Astrocyte (in vitro differentiated cells and primary cell): ENCODE data around the gene KRT80.

Source experiments
- EZH2 ChIP-seq: IDR thresholded peaks from 2 replicates; pipeline ENCODE4 v1.6.1; 2012; ENCODE audit warnings: mild to moderate bottlenecking, low read length, inconsistent platforms; ENCODE audit not compliant: insufficient read depth
- TF ChIP-seq, protein P1 (sequence below): IDR thresholded peaks from 2 replicates; pipeline ENCODE4 v1.5.1; 2011; ENCODE audit warnings: low read depth, mild to moderate bottlenecking, inconsistent platforms, low read length, moderate library complexity; ENCODE audit not compliant: insufficient read depth

DNA sequence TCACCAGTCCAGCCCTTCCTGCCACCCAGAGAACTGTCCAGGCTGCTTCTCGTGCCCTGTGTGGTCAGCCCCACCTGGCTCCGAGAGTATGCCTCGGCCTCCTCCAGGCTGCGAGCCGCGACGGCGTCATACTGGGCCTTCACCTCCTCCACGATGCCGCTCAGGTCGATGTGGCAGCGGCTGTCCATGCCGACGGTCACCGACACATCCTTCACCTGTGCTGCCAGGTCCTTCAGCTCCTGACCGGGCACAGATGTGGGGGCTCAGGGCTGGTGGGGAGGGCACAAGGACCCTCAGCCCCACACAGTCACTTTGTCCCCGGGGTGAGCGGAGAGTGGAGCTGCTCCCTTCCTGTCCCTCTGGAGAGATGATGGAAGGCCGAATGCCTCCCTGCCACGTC is 18.3 kb downstream of the KRT80 start:
- TF ChIP-seq, protein P1, sequence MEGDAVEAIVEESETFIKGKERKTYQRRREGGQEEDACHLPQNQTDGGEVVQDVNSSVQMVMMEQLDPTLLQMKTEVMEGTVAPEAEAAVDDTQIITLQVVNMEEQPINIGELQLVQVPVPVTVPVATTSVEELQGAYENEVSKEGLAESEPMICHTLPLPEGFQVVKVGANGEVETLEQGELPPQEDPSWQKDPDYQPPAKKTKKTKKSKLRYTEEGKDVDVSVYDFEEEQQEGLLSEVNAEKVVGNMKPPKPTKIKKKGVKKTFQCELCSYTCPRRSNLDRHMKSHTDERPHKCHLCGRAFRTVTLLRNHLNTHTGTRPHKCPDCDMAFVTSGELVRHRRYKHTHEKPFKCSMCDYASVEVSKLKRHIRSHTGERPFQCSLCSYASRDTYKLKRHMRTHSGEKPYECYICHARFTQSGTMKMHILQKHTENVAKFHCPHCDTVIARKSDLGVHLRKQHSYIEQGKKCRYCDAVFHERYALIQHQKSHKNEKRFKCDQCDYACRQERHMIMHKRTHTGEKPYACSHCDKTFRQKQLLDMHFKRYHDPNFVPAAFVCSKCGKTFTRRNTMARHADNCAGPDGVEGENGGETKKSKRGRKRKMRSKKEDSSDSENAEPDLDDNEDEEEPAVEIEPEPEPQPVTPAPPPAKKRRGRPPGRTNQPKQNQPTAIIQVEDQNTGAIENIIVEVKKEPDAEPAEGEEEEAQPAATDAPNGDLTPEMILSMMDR, result no peak
- TF ChIP-seq EZH2, result no peak
